ENCODE results near the gene TAF13.

GRCh38 chr1:109059026-109059425 lies 16.8 kb downstream of the TAF13 start:
- TF ChIP-seq, protein P1, sequence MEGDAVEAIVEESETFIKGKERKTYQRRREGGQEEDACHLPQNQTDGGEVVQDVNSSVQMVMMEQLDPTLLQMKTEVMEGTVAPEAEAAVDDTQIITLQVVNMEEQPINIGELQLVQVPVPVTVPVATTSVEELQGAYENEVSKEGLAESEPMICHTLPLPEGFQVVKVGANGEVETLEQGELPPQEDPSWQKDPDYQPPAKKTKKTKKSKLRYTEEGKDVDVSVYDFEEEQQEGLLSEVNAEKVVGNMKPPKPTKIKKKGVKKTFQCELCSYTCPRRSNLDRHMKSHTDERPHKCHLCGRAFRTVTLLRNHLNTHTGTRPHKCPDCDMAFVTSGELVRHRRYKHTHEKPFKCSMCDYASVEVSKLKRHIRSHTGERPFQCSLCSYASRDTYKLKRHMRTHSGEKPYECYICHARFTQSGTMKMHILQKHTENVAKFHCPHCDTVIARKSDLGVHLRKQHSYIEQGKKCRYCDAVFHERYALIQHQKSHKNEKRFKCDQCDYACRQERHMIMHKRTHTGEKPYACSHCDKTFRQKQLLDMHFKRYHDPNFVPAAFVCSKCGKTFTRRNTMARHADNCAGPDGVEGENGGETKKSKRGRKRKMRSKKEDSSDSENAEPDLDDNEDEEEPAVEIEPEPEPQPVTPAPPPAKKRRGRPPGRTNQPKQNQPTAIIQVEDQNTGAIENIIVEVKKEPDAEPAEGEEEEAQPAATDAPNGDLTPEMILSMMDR (IDR thresholded peaks at IDR 0.05; ENCODE audit: low read depth, low read length) = no peak
- no peak for TF ChIP-seq EZH2phosphoT487 (IDR thresholded peaks at IDR 0.05; ENCODE audit: low read depth)

All from OCI-LY3 (cell line).